A673 (cell line): ENCODE results near the gene ZKSCAN4. TPM values are rescaled to one million over a fixed set of nuclear protein-coding genes. Genes with fewer than 3 reads are reported as not detected.

Experiments
- BruUV-seq: library from RNA; stranded (reverse); fragments of 400-500 nt; replicated peaks from 2 replicates; lab custom pipeline; 2021; lab: Mats Ljungman, UMichigan
- CTCF ChIA-PET: fragments of 300-600 bp; sonication (Branson Sonifier 250); formaldehyde crosslinking; loops from one replicate; lab custom pipeline; 2022; ENCODE audit warnings: antibody characterized with exemption; lab: Charles Lee
- POLR2A ChIA-PET: fragments of 300-600 bp; sonication (Branson Sonifier 250); formaldehyde crosslinking; loops from one replicate; lab custom pipeline; 2022; ENCODE audit warnings: antibody characterized with exemption; ENCODE audit not compliant: low non-redundant PET; lab: Charles Lee
- DNase-seq: peaks from one replicate; pipeline ENCODE4 v3.0.0-alpha.2; 2015; ENCODE audit warnings: low spot score
- H3K27ac ChIP-seq: fragments of 200-600 bp; sonication (generic); 2 replicates; pipeline ENCODE4 v1.5.1; 2016; ENCODE audit warnings: mixed run types, low read depth, mild to moderate bottlenecking, mixed read lengths, antibody characterized with exemption, low read length; ENCODE audit not compliant: poor library complexity, severe bottlenecking
- H3K27me3 ChIP-seq: fragments of 200-600 bp; sonication (generic); replicated peaks from 2 replicates; pipeline ENCODE4 v1.6.1; 2017; ENCODE audit warnings: mixed run types, low read depth, mild to moderate bottlenecking, mixed read lengths, antibody characterized with exemption, low read length; ENCODE audit not compliant: insufficient read depth, poor library complexity
- H3K36me3 ChIP-seq: fragments of 200-600 bp; sonication (generic); 2 replicates; pipeline ENCODE4 v1.6.1; 2016; ENCODE audit warnings: mixed run types, mild to moderate bottlenecking, mixed read lengths, antibody characterized with exemption, low read length; ENCODE audit not compliant: insufficient read depth, poor library complexity, severe bottlenecking
- H3K4me1 ChIP-seq: fragments of 200-600 bp; sonication (generic); 2 replicates; pipeline ENCODE4 v1.6.1; 2017; ENCODE audit warnings: mixed run types, mild to moderate bottlenecking, mixed read lengths, antibody characterized with exemption, low read length; ENCODE audit not compliant: insufficient read depth, poor library complexity, severe bottlenecking
- H3K4me3 ChIP-seq: fragments of 200-600 bp; sonication (generic); 2 replicates; pipeline ENCODE4 v1.5.1; 2016; ENCODE audit warnings: low read depth, mixed run types, mild to moderate bottlenecking, mixed read lengths, low read length; ENCODE audit not compliant: poor library complexity, severe bottlenecking
- H3K9me3 ChIP-seq: fragments of 200-600 bp; sonication (generic); 2 replicates; pipeline ENCODE4 v1.6.1; 2016; ENCODE audit warnings: mixed run types, low read depth, mild to moderate bottlenecking, mixed read lengths, antibody characterized with exemption, low read length; ENCODE audit not compliant: poor library complexity, severe bottlenecking
- EZH2 ChIP-seq: fragments of 200-600 bp; sonication (generic); IDR thresholded peaks from 2 replicates; pipeline ENCODE4 v1.6.1; 2017; ENCODE audit warnings: borderline replicate concordance, low read depth, mild to moderate bottlenecking, mixed read lengths, antibody characterized with exemption, low read length; ENCODE audit not compliant: poor library complexity, severe bottlenecking
- intact Hi-C: fragments of 100-400 bp; cut with micrococcal nuclease; formaldehyde crosslinking; loops from one replicate; pipeline ENCODE4 v1.10.0; 2022; ENCODE audit not compliant: unreplicated experiment
- total RNA-seq: library from RNA; stranded (reverse); gene quantifications from 2 replicates; pipeline ENCODE4 v1.2.3, GENCODE V29; 2021
- TF ChIP-seq, protein P1 (sequence below): fragments of 300-800, 200-600 bp; sonication (generic); conservative IDR thresholded peaks from 2 replicates; pipeline ENCODE4 v1.5.1; 2017; ENCODE audit warnings: low read depth, mild to moderate bottlenecking, antibody characterized with exemption, low read length, moderate library complexity, mixed read lengths

Gene ZKSCAN4
- total RNA-seq, 1 experiment from 2014 or later, result 6.4 TPM

DNA sequence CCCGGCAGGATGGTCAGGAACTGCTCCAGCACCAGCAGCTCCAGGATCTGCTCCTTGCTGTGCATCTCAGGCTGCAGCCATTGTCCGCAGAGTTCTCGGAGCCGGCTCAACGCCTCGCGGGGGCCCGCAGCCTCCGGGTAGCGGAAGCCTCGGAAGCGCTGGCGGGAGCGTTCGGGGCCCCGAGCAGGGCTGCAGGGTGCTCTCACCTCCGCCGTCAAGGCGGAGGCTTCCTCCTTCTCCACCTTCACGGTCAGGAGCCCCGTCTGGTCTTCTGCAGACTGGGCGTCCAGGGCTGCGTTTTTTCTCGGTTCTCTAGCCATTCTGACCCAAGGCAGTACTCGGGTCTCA, 434 bp downstream of the ZKSCAN4 start:
- ChIA-PET POLR2A (no interaction called here), CTCF (no interaction called here)
- intact Hi-C loops, result loop anchor here (2.0 to 10.0 kb wide), 2 partner anchors 15 to 117 kb away; partner anchors contain the start of gene ZSCAN26
- BruUV-seq, result TSS peak; percentile 55
- Histone ChIP-seq H3K36me3 (peaks cover 3% of the 10 kb centered on the region), H3K9me3 (no peaks in the 10 kb centered on the region), H3K4me3 (peak overlapping the region; percentile 100), H3K27ac (peak overlapping the region; percentile 79), H3K27me3 (no peaks in the 10 kb centered on the region), H3K4me1 (peaks cover 6% of the 10 kb centered on the region)
- peak; percentile 7 for DNase-seq
- TF ChIP-seq, protein P1, sequence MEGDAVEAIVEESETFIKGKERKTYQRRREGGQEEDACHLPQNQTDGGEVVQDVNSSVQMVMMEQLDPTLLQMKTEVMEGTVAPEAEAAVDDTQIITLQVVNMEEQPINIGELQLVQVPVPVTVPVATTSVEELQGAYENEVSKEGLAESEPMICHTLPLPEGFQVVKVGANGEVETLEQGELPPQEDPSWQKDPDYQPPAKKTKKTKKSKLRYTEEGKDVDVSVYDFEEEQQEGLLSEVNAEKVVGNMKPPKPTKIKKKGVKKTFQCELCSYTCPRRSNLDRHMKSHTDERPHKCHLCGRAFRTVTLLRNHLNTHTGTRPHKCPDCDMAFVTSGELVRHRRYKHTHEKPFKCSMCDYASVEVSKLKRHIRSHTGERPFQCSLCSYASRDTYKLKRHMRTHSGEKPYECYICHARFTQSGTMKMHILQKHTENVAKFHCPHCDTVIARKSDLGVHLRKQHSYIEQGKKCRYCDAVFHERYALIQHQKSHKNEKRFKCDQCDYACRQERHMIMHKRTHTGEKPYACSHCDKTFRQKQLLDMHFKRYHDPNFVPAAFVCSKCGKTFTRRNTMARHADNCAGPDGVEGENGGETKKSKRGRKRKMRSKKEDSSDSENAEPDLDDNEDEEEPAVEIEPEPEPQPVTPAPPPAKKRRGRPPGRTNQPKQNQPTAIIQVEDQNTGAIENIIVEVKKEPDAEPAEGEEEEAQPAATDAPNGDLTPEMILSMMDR, result no peak

DNA sequence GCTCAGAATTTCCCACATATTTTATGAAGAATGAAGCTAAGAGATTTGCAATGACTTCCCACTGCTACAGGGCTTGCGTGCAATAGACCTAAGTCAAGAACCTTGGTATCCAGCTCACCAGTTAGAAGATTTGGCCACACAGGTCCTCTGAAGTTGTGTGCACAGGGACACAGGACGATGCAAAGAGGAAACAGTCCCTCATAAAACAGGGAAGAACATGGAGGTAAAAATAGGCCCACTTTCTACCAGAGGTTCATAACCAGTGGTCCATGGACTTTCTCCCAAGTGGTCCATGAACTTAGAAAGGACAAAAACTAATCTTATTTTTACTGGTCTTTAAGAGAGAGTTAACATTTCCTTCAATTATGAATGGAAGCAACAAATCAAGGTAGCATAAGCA, 1.3 kb downstream of the ZKSCAN4 start:
- DNase-seq, result no peak
- intact Hi-C loops, result loop anchor here (10.0 kb wide), 1 partner anchor 116 kb away; no protein-coding TSS in a partner anchor
- ChIA-PET CTCF (no interaction called here), POLR2A (no interaction called here)
- peak overlapping the region; percentile 100 for H3K4me3 ChIP-seq
- no peak overlapping the region for H3K27ac ChIP-seq
- no TSS peak for BruUV-seq
- H3K27me3 ChIP-seq, result no peaks in the 10 kb centered on the region
- peaks cover 5% of the 10 kb centered on the region for H3K36me3 ChIP-seq
- TF ChIP-seq EZH2, result no peak
- TF ChIP-seq, protein P1, result no peak
- no peaks in the 10 kb centered on the region for H3K9me3 ChIP-seq
- peaks cover 6% of the 10 kb centered on the region for H3K4me1 ChIP-seq

DNA sequence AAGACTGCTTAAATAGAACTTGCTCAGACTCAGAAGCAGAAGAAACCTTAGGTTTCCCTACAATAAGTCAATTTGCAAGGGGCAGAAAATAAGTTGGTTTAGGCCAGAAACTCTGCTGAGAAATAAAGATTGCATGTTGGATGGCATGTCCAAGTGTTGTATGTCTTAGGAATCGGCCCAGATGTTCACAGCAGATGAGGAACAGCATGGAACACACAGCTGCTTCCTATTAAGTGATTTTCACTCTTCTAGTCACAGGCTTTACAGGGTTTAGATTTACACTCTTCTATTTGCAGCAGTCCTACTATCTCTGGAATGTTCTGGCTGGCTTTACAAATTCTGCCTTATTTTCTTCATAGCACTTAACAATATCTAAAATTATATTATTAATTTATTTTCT, 3.2 kb downstream of the ZKSCAN4 start:
- Histone ChIP-seq H3K36me3 (peaks cover 15% of the 10 kb centered on the region), H3K27ac (no peak overlapping the region), H3K27me3 (no peaks in the 10 kb centered on the region), H3K9me3 (no peaks in the 10 kb centered on the region), H3K4me3 (no peak overlapping the region), H3K4me1 (peaks cover 6% of the 10 kb centered on the region)
- POLR2A ChIA-PET, result no interaction called here
- no TSS peak for BruUV-seq
- intact Hi-C loops, result no loop called here
- TF ChIP-seq, protein P1, result no peak
- CTCF ChIA-PET, result no interaction called here
- no peak for DNase-seq
